M059J (cell line): ENCODE results near the gene WWC1. TPM values are rescaled to one million over a fixed set of nuclear protein-coding genes. Genes with fewer than 3 reads are reported as not detected.
"Not testable (repeated sequence)": the region's sequence is repeated elsewhere in the genome, so short reads cannot be mapped to it uniquely, and the experiment has no call there.

Experiments used
- DNase-seq: peaks from one replicate; pipeline ENCODE4 v3.0.0-alpha.2; 2012; ENCODE audit warnings: low read depth
- total RNA-seq: library from RNA; depleted of rRNA; stranded (reverse); fragments of >200 nt; shearing (Covaris generic); gene quantifications from 2 replicates; pipeline ENCODE4 v1.2.3, GENCODE V29; 2014

The WWC1 gene
- total RNA-seq, 1 experiment from 2014 or later: 9.7 TPM

- no peak for DNase-seq
Observed at GRCh38 chr5:168286386-168286785, 5.1 kb upstream of the WWC1 start.

GRCh38 chr5:168286863-168287262, 4.6 kb upstream of the WWC1 start:
- not testable (repeated sequence) for DNase-seq

- DNase-seq: no peak
Observed at GRCh38 chr5:168287362-168287761, 4.1 kb upstream of the WWC1 start.

GRCh38 chr5:168288349-168289245, 2.8 kb upstream of the WWC1 start:
- DNase-seq: peak; percentile 41

DNA sequence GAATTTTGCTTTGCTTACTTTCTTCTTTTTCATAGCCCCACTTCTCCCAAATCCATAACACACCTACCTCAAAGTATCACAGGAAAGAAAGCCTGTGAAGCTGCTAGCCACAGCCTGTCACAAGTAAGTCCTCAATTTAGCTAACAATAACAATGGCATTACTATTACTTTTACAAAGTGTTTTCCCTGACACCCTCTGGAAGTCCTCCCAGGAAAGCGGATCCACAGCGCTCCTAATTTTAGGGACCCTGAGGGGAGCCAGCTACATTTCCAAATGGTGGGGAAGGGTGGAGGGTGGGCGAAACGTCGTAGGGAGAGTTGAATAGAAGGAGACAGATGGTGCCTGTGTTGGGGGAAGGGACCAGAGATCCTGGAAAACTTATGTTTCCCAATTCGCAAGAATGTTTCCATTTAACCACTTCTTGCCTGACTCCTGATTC, 523 bp upstream of the WWC1 start:
- DNase-seq: no peak

DNA sequence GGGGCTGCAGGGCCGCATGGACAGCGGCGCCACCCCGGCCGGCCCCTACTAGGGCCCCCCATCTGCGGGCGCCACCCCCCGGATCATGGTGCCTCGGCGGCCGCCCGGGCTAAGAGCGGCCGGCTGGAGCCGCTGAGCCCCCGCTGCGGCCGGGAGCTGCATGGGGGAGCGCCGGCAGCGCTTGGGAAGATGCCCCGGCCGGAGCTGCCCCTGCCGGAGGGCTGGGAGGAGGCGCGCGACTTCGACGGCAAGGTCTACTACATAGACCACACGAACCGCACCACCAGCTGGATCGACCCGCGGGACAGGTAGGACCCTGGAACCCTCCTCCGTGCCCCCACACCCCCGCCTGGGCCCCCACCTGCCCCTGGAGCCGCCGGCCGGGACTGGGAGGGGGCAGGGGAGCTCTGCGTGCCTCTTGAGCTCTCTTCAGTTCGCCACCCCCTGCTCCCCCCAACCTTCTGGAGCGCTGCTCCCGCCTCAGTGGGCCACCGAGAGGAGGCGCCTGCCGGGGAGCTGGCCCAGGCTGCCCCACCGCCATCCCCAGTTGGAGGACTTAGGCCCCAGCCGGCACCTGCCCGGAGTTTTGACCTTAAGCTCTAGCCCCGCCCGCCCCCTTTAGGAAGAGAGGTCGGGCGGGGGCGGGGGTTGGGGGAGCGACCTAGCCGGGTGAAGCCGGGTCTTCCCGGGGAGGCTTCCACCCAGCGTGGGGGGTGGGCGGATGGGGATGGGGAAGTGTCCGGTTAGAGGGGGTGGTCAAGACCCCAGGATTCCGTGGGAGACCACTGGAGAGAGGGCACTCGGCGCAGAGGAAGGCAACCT, 730 bp downstream of the WWC1 start:
- peak; percentile 33 for DNase-seq

- no peak for DNase-seq
Observed at GRCh38 chr5:168292786-168293696, 1.6 kb downstream of the WWC1 start.

DNA sequence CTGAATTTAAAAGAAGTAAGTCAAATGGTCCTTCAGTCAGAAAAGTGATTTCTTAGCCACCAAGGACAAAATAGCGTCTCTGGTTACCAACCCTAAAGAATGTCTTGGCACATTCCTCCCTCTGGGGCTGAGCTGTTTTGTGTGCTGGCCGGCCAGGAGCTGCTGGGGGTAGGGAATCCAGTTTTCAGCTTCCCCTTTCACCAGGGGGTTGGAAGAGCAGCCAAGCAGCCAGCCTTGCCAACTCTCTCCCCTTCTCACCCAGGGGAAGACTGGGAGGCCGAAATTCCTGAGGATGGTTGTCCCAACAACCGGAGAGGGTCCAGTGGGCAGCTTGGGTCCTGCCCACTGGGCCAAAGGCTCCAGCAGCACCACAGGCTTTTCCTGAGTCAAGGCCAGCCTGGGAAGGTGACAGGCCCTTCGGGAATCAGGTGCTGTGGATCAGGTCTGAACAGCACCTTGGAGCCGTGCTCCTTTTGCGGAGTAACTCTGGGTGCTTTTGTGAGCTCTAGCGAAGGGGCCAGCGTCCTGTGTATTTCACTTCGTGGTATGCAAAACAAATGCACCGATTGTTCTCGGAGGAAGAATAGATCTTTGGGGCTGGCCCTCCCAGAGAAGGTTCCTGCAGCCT, 4.2 kb downstream of the WWC1 start:
- DNase-seq: peak; percentile 87

DNA sequence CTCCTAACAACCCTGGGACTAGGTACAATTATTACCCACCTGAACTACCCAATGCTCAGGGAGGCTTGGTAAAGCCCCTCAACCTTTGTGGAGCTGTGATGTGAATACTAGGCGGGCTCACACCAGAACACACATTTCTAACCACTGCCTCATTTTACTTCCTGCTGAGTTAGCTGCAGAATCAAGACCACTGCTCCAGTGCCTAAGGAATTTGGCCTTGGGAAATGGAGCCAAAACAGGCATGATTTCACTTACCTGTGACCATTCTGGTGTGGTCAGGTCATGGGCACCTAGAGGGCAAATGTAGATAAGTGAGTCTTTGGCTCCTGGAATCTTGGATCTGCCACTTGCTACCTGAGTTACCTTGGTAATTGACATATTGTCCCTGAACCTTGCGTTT, 5.2 kb downstream of the WWC1 start:
- DNase-seq: no peak

DNA sequence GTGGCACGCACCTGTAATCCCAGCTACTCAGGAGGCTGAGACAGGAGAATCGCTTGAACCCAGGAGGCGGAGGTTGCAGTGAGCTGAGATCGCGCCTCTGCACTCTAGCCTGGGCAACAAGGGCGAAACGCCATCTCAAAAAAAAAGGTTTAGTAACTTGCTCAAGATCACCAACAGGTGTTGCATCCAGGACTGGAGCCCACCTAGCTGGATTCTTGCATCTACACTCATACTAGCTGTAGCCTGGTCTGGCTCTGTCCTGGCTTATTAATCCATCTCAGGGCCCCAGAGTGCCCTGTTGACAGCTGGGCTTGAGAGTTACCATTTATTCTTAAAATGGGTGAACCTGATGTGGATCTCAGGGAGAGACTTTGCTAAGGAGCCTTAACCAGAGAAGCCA, 7.5 kb downstream of the WWC1 start:
- DNase-seq: no peak

GRCh38 chr5:168299372-168299771, 7.9 kb downstream of the WWC1 start:
- no peak for DNase-seq

GRCh38 chr5:168300326-168301182, 9.1 kb downstream of the WWC1 start:
- no peak for DNase-seq

DNA sequence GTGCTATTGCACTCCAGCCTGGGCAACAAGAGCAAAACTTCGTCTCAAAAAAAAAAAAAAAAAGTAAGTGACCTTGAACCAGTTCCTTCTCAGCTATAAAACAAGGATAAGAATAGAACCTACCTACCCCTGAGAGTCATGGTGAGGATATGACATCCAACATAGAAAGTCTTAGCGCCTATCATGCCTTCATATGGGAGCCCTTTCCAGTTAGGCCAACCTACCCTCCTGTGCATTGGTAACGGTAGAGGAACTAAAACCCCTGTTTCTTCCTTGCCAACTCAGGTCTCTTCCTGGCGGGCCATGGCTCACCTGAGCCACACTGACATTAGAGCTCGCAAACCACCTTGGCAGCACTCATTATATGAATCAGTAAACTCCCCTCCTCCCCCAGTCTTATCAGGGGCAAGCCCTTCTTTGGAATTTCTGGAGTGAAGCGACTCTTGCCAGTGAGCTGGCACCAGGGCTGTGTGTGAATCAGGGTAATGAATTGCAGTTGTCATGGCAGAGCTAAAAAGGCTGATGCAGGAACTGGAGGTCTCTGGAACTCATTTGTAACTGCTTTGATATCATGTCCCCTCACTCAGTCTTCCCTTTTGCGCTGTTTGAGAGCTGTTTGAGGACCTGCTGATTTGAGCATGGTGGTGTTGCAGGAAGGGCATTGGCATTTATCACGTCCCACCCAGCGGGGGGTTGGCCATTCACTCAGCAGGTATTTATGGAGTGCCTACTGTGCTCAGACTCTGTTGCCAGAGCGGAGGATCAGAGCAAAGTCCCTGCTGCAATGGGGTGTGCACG, 10.3 kb downstream of the WWC1 start:
- DNase-seq: peak; percentile 88

DNA sequence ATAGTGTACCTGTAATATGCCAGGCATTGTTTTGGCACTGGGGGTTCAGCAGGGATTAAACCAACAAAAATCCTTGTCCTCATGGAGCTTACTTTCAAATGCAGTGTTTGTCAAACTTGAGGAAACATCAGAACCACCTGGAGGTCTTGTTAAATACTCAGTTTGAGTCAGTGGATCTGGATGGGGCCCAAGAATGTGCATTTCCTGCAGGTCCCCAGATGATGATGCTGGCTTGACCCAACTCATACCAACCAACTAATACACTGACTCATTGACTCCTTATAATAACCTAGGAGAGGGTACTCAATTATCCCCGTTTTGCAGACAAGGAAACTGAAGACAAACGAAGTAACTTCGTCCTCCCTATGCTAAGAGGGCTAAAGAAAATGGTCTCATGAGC, 11.3 kb downstream of the WWC1 start:
- DNase-seq: peak; percentile 70

DNA sequence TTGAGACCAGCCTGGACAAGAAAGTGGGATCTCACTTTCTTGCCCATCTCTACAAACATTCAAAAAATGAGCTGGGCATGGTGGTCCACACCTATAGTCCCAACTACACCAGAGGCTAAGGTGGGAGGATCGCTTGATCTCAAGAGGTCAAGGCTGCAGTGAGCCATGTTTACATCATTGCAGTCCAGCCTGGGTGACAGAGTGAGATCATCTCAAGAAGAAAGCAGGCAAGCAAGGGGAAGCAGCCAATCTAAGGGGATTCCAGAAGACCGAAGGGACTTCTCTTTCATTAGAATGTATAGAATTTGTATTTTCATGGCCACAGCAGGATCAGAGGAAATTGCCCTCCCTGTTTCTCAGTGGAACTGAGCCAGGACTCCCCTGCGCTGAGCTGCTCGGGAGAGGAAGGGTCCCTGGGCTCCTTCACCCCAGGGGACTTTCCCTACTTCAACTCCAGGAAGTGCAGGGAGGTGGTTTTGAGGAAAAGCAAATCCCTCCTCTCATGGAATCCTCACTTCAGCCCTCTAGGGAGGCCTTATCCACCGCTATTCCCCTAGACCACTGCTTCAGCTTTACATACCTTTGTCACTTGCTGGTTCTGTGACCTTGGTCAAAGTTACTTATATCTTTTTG, 12.1 kb downstream of the WWC1 start:
- DNase-seq: no peak

DNA sequence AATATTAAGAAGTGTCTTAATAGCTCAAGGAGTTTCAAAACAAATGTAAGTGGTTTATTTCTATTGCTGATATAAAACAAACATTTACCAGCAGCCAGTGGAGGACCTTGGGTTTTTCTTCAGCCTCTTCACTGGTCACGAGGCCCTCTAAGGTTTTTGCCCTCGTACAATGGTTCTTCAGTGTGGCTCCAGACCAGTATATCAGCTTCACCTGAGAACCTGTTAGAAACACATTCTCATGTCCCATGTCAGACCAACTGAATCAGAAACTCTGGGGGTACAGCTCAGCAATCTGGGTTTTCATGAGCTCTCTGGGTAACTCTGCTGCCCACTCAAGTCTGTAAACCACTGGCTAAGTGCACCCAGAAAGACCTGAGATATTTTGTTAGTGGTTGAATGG, 12.9 kb downstream of the WWC1 start:
- DNase-seq: no peak

- DNase-seq: no peak
Observed at GRCh38 chr5:168305281-168305680, 13.8 kb downstream of the WWC1 start.

- DNase-seq: no peak
Observed at GRCh38 chr5:168307022-168307421, 15.6 kb downstream of the WWC1 start.
